ENCODE data around the gene WWOX. TPM values are rescaled to one million over a fixed set of nuclear protein-coding genes. Genes with fewer than 3 reads are reported as not detected.

WWOX gene
- total RNA-seq, 2 donors from 2014 or later, result 33.8 to 82.5 TPM

DNA sequence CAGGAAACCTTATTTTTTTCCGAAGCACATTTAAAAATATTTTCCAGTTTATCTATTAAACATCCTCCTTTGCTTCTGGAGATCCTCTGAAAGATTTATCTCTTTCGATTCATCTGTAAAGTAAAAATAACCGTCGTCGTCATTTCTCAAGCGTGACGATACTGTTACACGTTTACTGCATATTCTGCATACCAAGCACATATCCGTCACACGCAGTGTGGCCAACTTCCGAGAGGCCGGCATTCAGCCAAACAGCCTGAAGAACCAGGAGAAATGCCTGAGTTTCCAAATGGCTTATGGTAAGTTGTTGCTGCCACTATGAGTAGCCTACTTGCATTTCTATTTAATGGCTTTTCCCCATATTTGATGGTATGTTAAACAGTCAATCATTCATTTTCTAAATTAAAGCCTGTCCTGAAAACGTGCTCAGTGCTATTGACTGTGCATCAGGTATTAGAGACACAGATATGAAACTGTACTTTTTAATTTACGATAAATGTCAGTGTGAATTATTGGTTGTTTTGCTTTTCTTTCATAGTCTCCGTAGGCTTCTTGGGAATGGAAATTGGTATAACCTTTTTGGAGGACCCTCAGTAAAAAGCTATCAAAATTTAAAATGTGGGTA, 275.7 kb downstream of the WWOX start:
- H3K4me3 ChIP-seq, result peak overlapping the region; percentile 43
- no peak for DNase-seq (ENCODE audit: low spot score)
- H3K27me3 ChIP-seq (replicated peaks; ENCODE audit: insufficient read depth), result no peaks in the 10 kb centered on the region
- no peaks in the 10 kb centered on the region for H3K36me3 ChIP-seq
- no peak for TF ChIP-seq CTCF (IDR thresholded peaks at IDR 0.05)
- no peaks in the 10 kb centered on the region for H3K9me3 ChIP-seq
- ATAC-seq (ENCODE audit: insufficient number of reproducible peaks, low FRiP score, low read depth), result no peak
- no peaks in the 10 kb centered on the region for H3K4me1 ChIP-seq (ENCODE audit: control insufficient read depth in 1 of 2, low read depth in 2 of 2)
- no peak overlapping the region for H3K27ac ChIP-seq

GRCh38 chr16:78376452-78376851, 277.0 kb downstream of the WWOX start:
- no peaks in the 10 kb centered on the region for H3K27me3 ChIP-seq (replicated peaks; ENCODE audit: insufficient read depth)
- no peak for DNase-seq (ENCODE audit: low spot score)
- H3K4me1 ChIP-seq (ENCODE audit: control insufficient read depth in 1 of 2, low read depth in 2 of 2), result no peaks in the 10 kb centered on the region
- no peak for ATAC-seq (ENCODE audit: insufficient number of reproducible peaks, low FRiP score, low read depth)
- no peaks in the 10 kb centered on the region for H3K9me3 ChIP-seq
- no peak overlapping the region for H3K4me3 ChIP-seq
- TF ChIP-seq CTCF (IDR thresholded peaks at IDR 0.05), result no peak
- no peak overlapping the region for H3K27ac ChIP-seq
- H3K36me3 ChIP-seq, result no peaks in the 10 kb centered on the region

GRCh38 chr16:78377312-78377711, 277.9 kb downstream of the WWOX start:
- Histone ChIP-seq H3K36me3 (no peaks in the 10 kb centered on the region), H3K9me3 (no peaks in the 10 kb centered on the region), H3K4me1 (ENCODE audit: control insufficient read depth in 1 of 2, low read depth in 2 of 2) (no peaks in the 10 kb centered on the region), H3K4me3 (no peak overlapping the region), H3K27ac (no peak overlapping the region), H3K27me3 (replicated peaks; ENCODE audit: insufficient read depth) (no peaks in the 10 kb centered on the region)
- no peak for TF ChIP-seq CTCF (IDR thresholded peaks at IDR 0.05)
- no peak for ATAC-seq (ENCODE audit: insufficient number of reproducible peaks, low FRiP score, low read depth)
- DNase-seq (ENCODE audit: low spot score), result no peak

- Histone ChIP-seq H3K4me1 (ENCODE audit: control insufficient read depth in 1 of 2, low read depth in 2 of 2) (no peaks in the 10 kb centered on the region), H3K4me3 (no peak overlapping the region), H3K27ac (no peak overlapping the region), H3K9me3 (no peaks in the 10 kb centered on the region), H3K27me3 (replicated peaks; ENCODE audit: insufficient read depth) (no peaks in the 10 kb centered on the region), H3K36me3 (no peaks in the 10 kb centered on the region)
- DNase-seq (ENCODE audit: low spot score) (no peak), ATAC-seq (ENCODE audit: insufficient number of reproducible peaks, low FRiP score, low read depth) (no peak)
- no peak for TF ChIP-seq CTCF (IDR thresholded peaks at IDR 0.05)
These were observed 281.6 kb downstream of the WWOX start for GRCh38 chr16:78381060-78381459.

DNA sequence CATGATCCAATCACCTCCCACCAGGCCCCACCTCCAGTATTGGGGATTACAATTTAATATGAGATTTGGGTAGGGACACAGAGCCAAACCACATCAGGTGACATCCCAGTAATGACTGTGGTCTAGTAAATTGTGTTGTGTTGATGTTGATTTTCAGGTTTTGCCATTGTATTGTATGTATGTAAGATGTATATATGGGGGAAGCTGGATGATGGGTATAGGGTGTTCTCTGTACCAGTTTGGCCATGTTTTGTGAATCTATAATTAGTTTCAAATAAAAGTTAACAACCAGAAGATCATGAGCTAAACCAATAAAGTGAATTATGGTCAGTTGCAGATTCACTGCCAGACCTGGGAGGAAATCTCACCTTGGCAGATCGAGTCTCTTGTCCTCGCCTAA, 283.7 kb downstream of the WWOX start:
- no peaks in the 10 kb centered on the region for H3K36me3 ChIP-seq
- no peak for ATAC-seq (ENCODE audit: insufficient number of reproducible peaks, low FRiP score, low read depth)
- DNase-seq (ENCODE audit: low spot score), result no peak
- no peak overlapping the region for H3K4me3 ChIP-seq
- no peaks in the 10 kb centered on the region for H3K4me1 ChIP-seq (ENCODE audit: control insufficient read depth in 1 of 2, low read depth in 2 of 2)
- no peak overlapping the region for H3K27ac ChIP-seq
- H3K9me3 ChIP-seq, result no peaks in the 10 kb centered on the region
- no peaks in the 10 kb centered on the region for H3K27me3 ChIP-seq (replicated peaks; ENCODE audit: insufficient read depth)
- TF ChIP-seq CTCF (IDR thresholded peaks at IDR 0.05), result no peak
